ENCODE data around the gene ANK2.

DNA sequence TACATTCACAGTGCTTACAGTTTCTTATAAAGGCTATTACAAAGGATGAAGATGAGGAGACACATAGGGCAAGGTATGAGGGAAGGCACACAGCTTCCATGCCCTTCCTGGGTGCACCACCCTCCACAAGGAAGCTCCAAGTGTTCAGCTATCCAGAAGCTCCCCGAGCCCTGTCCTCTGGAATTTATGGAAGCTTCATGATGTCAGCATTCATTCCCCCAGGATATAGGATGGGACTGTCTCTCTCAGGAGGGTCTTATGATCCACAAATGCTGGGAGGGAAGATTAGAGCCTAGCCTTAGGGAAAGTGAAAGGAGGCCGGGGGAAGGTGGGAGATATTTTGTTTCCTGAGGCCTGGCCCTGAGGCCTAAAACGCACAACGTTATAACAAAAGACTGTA lies 236.0 kb downstream of the ANK2 start:
- TF ChIP-seq, protein P1, sequence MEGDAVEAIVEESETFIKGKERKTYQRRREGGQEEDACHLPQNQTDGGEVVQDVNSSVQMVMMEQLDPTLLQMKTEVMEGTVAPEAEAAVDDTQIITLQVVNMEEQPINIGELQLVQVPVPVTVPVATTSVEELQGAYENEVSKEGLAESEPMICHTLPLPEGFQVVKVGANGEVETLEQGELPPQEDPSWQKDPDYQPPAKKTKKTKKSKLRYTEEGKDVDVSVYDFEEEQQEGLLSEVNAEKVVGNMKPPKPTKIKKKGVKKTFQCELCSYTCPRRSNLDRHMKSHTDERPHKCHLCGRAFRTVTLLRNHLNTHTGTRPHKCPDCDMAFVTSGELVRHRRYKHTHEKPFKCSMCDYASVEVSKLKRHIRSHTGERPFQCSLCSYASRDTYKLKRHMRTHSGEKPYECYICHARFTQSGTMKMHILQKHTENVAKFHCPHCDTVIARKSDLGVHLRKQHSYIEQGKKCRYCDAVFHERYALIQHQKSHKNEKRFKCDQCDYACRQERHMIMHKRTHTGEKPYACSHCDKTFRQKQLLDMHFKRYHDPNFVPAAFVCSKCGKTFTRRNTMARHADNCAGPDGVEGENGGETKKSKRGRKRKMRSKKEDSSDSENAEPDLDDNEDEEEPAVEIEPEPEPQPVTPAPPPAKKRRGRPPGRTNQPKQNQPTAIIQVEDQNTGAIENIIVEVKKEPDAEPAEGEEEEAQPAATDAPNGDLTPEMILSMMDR (IDR thresholded peaks at IDR 0.05) = no peak
- no peak for TF ChIP-seq POLR2A (IDR thresholded peaks at IDR 0.05)
